A673 (cell line): ENCODE measurements around the gene DEPDC7. TPM values are rescaled to one million over a fixed set of nuclear protein-coding genes. Genes with fewer than 3 reads are reported as not detected.
A peak's percentile ranks its signal among the peaks of the same experiment; 100 is the strongest.

Experiments
- BruUV-seq: library from RNA; stranded (reverse); fragments of 400-500 nt; replicated peaks from 2 replicates; lab custom pipeline; 2021; lab: Mats Ljungman, UMichigan
- CTCF ChIA-PET: fragments of 300-600 bp; sonication (Branson Sonifier 250); formaldehyde crosslinking; loops from one replicate; lab custom pipeline; 2022; ENCODE audit warnings: antibody characterized with exemption; lab: Charles Lee
- POLR2A ChIA-PET: fragments of 300-600 bp; sonication (Branson Sonifier 250); formaldehyde crosslinking; loops from one replicate; lab custom pipeline; 2022; ENCODE audit warnings: antibody characterized with exemption; ENCODE audit not compliant: low non-redundant PET; lab: Charles Lee
- DNase-seq: peaks from one replicate; pipeline ENCODE4 v3.0.0-alpha.2; 2015; ENCODE audit warnings: low spot score
- H3K27ac ChIP-seq: fragments of 200-600 bp; sonication (generic); 2 replicates; pipeline ENCODE4 v1.5.1; 2016; ENCODE audit warnings: mixed run types, low read depth, mild to moderate bottlenecking, mixed read lengths, antibody characterized with exemption, low read length; ENCODE audit not compliant: poor library complexity, severe bottlenecking
- H3K27me3 ChIP-seq: fragments of 200-600 bp; sonication (generic); replicated peaks from 2 replicates; pipeline ENCODE4 v1.6.1; 2017; ENCODE audit warnings: mixed run types, low read depth, mild to moderate bottlenecking, mixed read lengths, antibody characterized with exemption, low read length; ENCODE audit not compliant: insufficient read depth, poor library complexity
- H3K36me3 ChIP-seq: fragments of 200-600 bp; sonication (generic); 2 replicates; pipeline ENCODE4 v1.6.1; 2016; ENCODE audit warnings: mixed run types, mild to moderate bottlenecking, mixed read lengths, antibody characterized with exemption, low read length; ENCODE audit not compliant: insufficient read depth, poor library complexity, severe bottlenecking
- H3K4me1 ChIP-seq: fragments of 200-600 bp; sonication (generic); 2 replicates; pipeline ENCODE4 v1.6.1; 2017; ENCODE audit warnings: mixed run types, mild to moderate bottlenecking, mixed read lengths, antibody characterized with exemption, low read length; ENCODE audit not compliant: insufficient read depth, poor library complexity, severe bottlenecking
- H3K4me3 ChIP-seq: fragments of 200-600 bp; sonication (generic); 2 replicates; pipeline ENCODE4 v1.5.1; 2016; ENCODE audit warnings: low read depth, mixed run types, mild to moderate bottlenecking, mixed read lengths, low read length; ENCODE audit not compliant: poor library complexity, severe bottlenecking
- H3K9me3 ChIP-seq: fragments of 200-600 bp; sonication (generic); 2 replicates; pipeline ENCODE4 v1.6.1; 2016; ENCODE audit warnings: mixed run types, low read depth, mild to moderate bottlenecking, mixed read lengths, antibody characterized with exemption, low read length; ENCODE audit not compliant: poor library complexity, severe bottlenecking
- CTCF ChIP-seq: fragments of 300-800, 200-600 bp; sonication (generic); conservative IDR thresholded peaks from 2 replicates; pipeline ENCODE4 v1.5.1; 2017; ENCODE audit warnings: low read depth, mild to moderate bottlenecking, antibody characterized with exemption, low read length, moderate library complexity, mixed read lengths
- EZH2 ChIP-seq: fragments of 200-600 bp; sonication (generic); IDR thresholded peaks from 2 replicates; pipeline ENCODE4 v1.6.1; 2017; ENCODE audit warnings: borderline replicate concordance, low read depth, mild to moderate bottlenecking, mixed read lengths, antibody characterized with exemption, low read length; ENCODE audit not compliant: poor library complexity, severe bottlenecking
- intact Hi-C: fragments of 100-400 bp; cut with micrococcal nuclease; formaldehyde crosslinking; loops from one replicate; pipeline ENCODE4 v1.10.0; 2022; ENCODE audit not compliant: unreplicated experiment
- total RNA-seq: library from RNA; stranded (reverse); gene quantifications from 2 replicates; pipeline ENCODE4 v1.2.3, GENCODE V29; 2021

Gene DEPDC7
- total RNA-seq, 1 experiment from 2014 or later = 11.4 TPM

GRCh38 chr11:33006010-33006409 is 9.7 kb upstream of the DEPDC7 start:
- ChIA-PET CTCF (no interaction called here), POLR2A (no interaction called here)
- intact Hi-C loops = no loop called here

GRCh38 chr11:33013755-33014154 is 1.9 kb upstream of the DEPDC7 start:
- no peak for TF ChIP-seq CTCF
- TF ChIP-seq EZH2 = no peak
- intact Hi-C loops = loop anchor here (2.0 kb wide), 1 partner anchor 25 kb away; the partner anchor contains the start of gene TCP11L1
- no peaks in the 10 kb centered on the region for H3K9me3 ChIP-seq
- H3K36me3 ChIP-seq = no peaks in the 10 kb centered on the region
- H3K4me1 ChIP-seq = peaks cover 12% of the 10 kb centered on the region
- POLR2A ChIA-PET = no interaction called here
- no peak overlapping the region for H3K4me3 ChIP-seq
- CTCF ChIA-PET = no interaction called here
- no TSS peak for BruUV-seq
- H3K27ac ChIP-seq = no peak overlapping the region
- no peak for DNase-seq
- no peaks in the 10 kb centered on the region for H3K27me3 ChIP-seq

More at GRCh38 chr11:33006010-33006409, 9.7 kb upstream of the DEPDC7 start:
- DNase-seq = no peak
- TF ChIP-seq CTCF = no peak
- no peak for TF ChIP-seq EZH2
- no peaks in the 10 kb centered on the region for H3K27me3 ChIP-seq
- no peaks in the 10 kb centered on the region for H3K36me3 ChIP-seq
- no peak overlapping the region for H3K27ac ChIP-seq
- BruUV-seq = no TSS peak
- no peaks in the 10 kb centered on the region for H3K9me3 ChIP-seq
- no peak overlapping the region for H3K4me3 ChIP-seq
- no peaks in the 10 kb centered on the region for H3K4me1 ChIP-seq

GRCh38 chr11:33016654-33017053 is 976 bp downstream of the DEPDC7 start:
- intact Hi-C loops = no loop called here
- TF ChIP-seq EZH2 (no peak), CTCF (no peak)
- ChIA-PET CTCF (no interaction called here), POLR2A (no interaction called here)
- peak overlapping the region; percentile 60 for H3K4me3 ChIP-seq
- no peak overlapping the region for H3K27ac ChIP-seq
- no peaks in the 10 kb centered on the region for H3K9me3 ChIP-seq
- no peaks in the 10 kb centered on the region for H3K27me3 ChIP-seq
- BruUV-seq = TSS peak; percentile 51
- peaks cover 14% of the 10 kb centered on the region for H3K4me1 ChIP-seq
- no peak for DNase-seq
- H3K36me3 ChIP-seq = no peaks in the 10 kb centered on the region
